Parathyroid adenoma (tissue), 2 donors: ENCODE measurements around the gene TMTC2.

ENCODE experiments used
- H2AFZ ChIP-seq: fragments of 300-600 bp; sonication (generic); one replicate; pipeline ENCODE4 v1.7.0; 2017; ENCODE audit warnings: antibody characterized with exemption, mild to moderate bottlenecking
- H3K27ac ChIP-seq: fragments of 300-600 bp; sonication (generic); one replicate; pipeline ENCODE4 v1.7.0; 2017
- H3K27me3 ChIP-seq: fragments of 300-600 bp; sonication (generic); one replicate; pipeline ENCODE4 v1.7.0; 2017; ENCODE audit warnings: low read length; ENCODE audit not compliant: control insufficient read depth, insufficient read depth
- H3K36me3 ChIP-seq: fragments of 300-600 bp; sonication (generic); one replicate; pipeline ENCODE4 v1.7.0; 2017; ENCODE audit warnings: low read length; ENCODE audit not compliant: control insufficient read depth, insufficient read depth
- H3K4me1 ChIP-seq: fragments of 300-600 bp; sonication (generic); one replicate; pipeline ENCODE4 v1.7.0; 2017; ENCODE audit warnings: control low read depth
- H3K4me2 ChIP-seq: fragments of 300-600 bp; sonication (generic); one replicate; pipeline ENCODE4 v1.7.0; 2017; ENCODE audit warnings: low read length
- H3K4me3 ChIP-seq: fragments of 300-600 bp; sonication (generic); one replicate; pipeline ENCODE4 v1.7.0; 2017; ENCODE audit warnings: low read depth, low read length
- H3K79me2 ChIP-seq: fragments of 300-600 bp; sonication (generic); one replicate; pipeline ENCODE4 v1.7.0; 2017; ENCODE audit warnings: control low read depth
- H3K9ac ChIP-seq: fragments of 300-600 bp; sonication (generic); one replicate; pipeline ENCODE4 v1.7.0; 2017; ENCODE audit warnings: mild to moderate bottlenecking
- H3K9me3 ChIP-seq: fragments of 300-600 bp; sonication (generic); one replicate; pipeline ENCODE4 v1.7.0; 2017; ENCODE audit warnings: low read length; ENCODE audit not compliant: control insufficient read depth
- CTCF ChIP-seq: fragments of 300-600 bp; sonication (generic); IDR thresholded peaks from one replicate; pipeline ENCODE4 v1.7.0; 2017; ENCODE audit warnings: antibody characterized with exemption, mild to moderate bottlenecking
- donor health status: primary hyperparathyroidism.

TMTC2 gene

GRCh38 chr12:82682326-82682725 is 4.4 kb upstream of the TMTC2 start:
- H3K27me3 ChIP-seq: no peaks in the 10 kb centered on the region
- H2AFZ ChIP-seq: no peak overlapping the region
- H3K4me2 ChIP-seq: no peak overlapping the region
- H3K79me2 ChIP-seq: no peaks in the 10 kb centered on the region
- no peaks in the 10 kb centered on the region for H3K36me3 ChIP-seq
- H3K27ac ChIP-seq: no peak overlapping the region
- H3K4me1 ChIP-seq: no peaks in the 10 kb centered on the region
- no peak overlapping the region for H3K4me3 ChIP-seq
- no peak for TF ChIP-seq CTCF
- H3K9me3 ChIP-seq: no peaks in the 10 kb centered on the region
- no peak overlapping the region for H3K9ac ChIP-seq

GRCh38 chr12:82682851-82683261 is 3.9 kb upstream of the TMTC2 start:
- no peaks in the 10 kb centered on the region for H3K4me1 ChIP-seq
- H3K4me3 ChIP-seq: no peak overlapping the region
- no peaks in the 10 kb centered on the region for H3K27me3 ChIP-seq
- TF ChIP-seq CTCF: no peak
- H3K36me3 ChIP-seq: no peaks in the 10 kb centered on the region
- no peak overlapping the region for H3K9ac ChIP-seq
- H3K4me2 ChIP-seq: no peak overlapping the region
- no peak overlapping the region for H2AFZ ChIP-seq
- no peaks in the 10 kb centered on the region for H3K9me3 ChIP-seq
- no peaks in the 10 kb centered on the region for H3K79me2 ChIP-seq
- H3K27ac ChIP-seq: no peak overlapping the region

GRCh38 chr12:82685790-82686167 is 927 bp upstream of the TMTC2 start:
- peak overlapping the region; percentile 82 for H2AFZ ChIP-seq
- H3K4me2 ChIP-seq: peak overlapping the region; percentile 99
- peak; percentile 92 for TF ChIP-seq CTCF
- H3K27me3 ChIP-seq: no peaks in the 10 kb centered on the region
- no peak overlapping the region for H3K9ac ChIP-seq
- H3K9me3 ChIP-seq: no peaks in the 10 kb centered on the region
- peak overlapping the region; percentile 90 for H3K27ac ChIP-seq
- no peaks in the 10 kb centered on the region for H3K36me3 ChIP-seq
- H3K4me1 ChIP-seq: no peaks in the 10 kb centered on the region
- H3K4me3 ChIP-seq: peak overlapping the region; percentile 99
- H3K79me2 ChIP-seq: no peaks in the 10 kb centered on the region

GRCh38 chr12:82687021-82688011 is 610 bp downstream of the TMTC2 start:
- Histone ChIP-seq H3K4me1 (no peaks in the 10 kb centered on the region), H3K27ac (peak overlapping the region; percentile 90)
- TF ChIP-seq CTCF: no peak

More at GRCh38 chr12:82687021-82688011, 610 bp downstream of the TMTC2 start:
- no peaks in the 10 kb centered on the region for H3K9me3 ChIP-seq
- H3K36me3 ChIP-seq: no peaks in the 10 kb centered on the region
- H3K79me2 ChIP-seq: no peaks in the 10 kb centered on the region
- peak overlapping the region; percentile 82 for H2AFZ ChIP-seq
- peak overlapping the region; percentile 99 for H3K4me3 ChIP-seq
- peak overlapping the region; percentile 15 for H3K9ac ChIP-seq
- no peaks in the 10 kb centered on the region for H3K27me3 ChIP-seq
- H3K4me2 ChIP-seq: peak overlapping the region; percentile 99
